Left ventricle myocardium inferior (tissue), 1 donor: ENCODE data around the gene COPS3. TPM values are rescaled to one million over a fixed set of nuclear protein-coding genes. Genes with fewer than 3 reads are reported as not detected.

Experiments
- DNase-seq: peaks from one replicate; pipeline ENCODE4 v3.0.0-alpha.2; 2020
- H3K27ac ChIP-seq: fragments of 200-600 bp; replicated peaks from 2 replicates; pipeline ENCODE4 v1.8.0; 2021
- H3K27me3 ChIP-seq: fragments of 200-600 bp; 2 replicates; pipeline ENCODE4 v1.8.0; 2021; ENCODE audit warnings: low read depth
- H3K36me3 ChIP-seq: fragments of 200-600 bp; 2 replicates; pipeline ENCODE4 v1.8.0; 2021
- H3K4me1 ChIP-seq: fragments of 200-600 bp; 2 replicates; pipeline ENCODE4 v1.8.0; 2021
- H3K4me3 ChIP-seq: fragments of 200-600 bp; 2 replicates; pipeline ENCODE4 v1.8.0; 2021; ENCODE audit warnings: mild to moderate bottlenecking, moderate library complexity
- H3K9me3 ChIP-seq: fragments of 200-600 bp; replicated peaks from 2 replicates; pipeline ENCODE4 v1.8.0; 2021
- CTCF ChIP-seq: fragments of 200-600 bp; IDR thresholded peaks from 2 replicates; pipeline ENCODE4 v1.8.0; 2021; ENCODE audit warnings: antibody characterized with exemption, mild to moderate bottlenecking, borderline replicate concordance
- intact Hi-C: fragments of 100-400 bp; cut with micrococcal nuclease; formaldehyde crosslinking; loops from one replicate; pipeline ENCODE4 v1.11.0; 2022
- total RNA-seq: library from RNA; stranded (reverse); fragmentation: NEBNext Ultra II Directional; extraction: Animal tissue kit (Norgen Biotek cat#: 25700); gene quantifications from one replicate; pipeline ENCODE4 v1.2.1, GENCODE V29; 2021
- donor health status: DM: no; HTN: yes; CAD: no; lungs with severe emphysema.

COPS3 gene
- total RNA-seq, 1 donor from 2014 or later = 74.2 TPM

GRCh38 chr17:17298108-17298507, 17.1 kb upstream of the COPS3 start:
- Histone ChIP-seq H3K9me3 (no peaks in the 10 kb centered on the region), H3K36me3 (no peaks in the 10 kb centered on the region), H3K27me3 (no peaks in the 10 kb centered on the region), H3K4me3 (no peak overlapping the region), H3K4me1 (peaks cover 10% of the 10 kb centered on the region), H3K27ac (no peak overlapping the region)
- intact Hi-C loops = no loop called here
- no peak for DNase-seq
- TF ChIP-seq CTCF = no peak

DNA sequence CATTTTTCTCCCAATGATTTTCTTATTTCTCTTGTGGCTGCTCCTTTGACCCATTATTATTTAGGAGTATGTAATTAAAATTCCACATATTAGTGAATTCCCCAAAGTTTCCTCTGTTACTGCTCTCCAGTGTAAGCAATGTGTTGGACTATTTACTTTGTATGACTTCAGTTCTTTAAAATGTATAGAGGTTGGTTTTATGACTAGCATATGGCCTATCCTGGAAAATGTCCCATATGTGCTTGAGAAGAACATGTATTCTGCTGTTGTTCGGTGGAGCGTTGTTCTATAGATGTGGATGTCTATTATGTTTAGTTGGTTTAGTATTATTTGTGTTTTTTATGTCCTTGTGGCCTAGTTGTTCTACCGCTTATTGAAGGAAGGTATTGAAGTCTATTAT, 16.2 kb upstream of the COPS3 start:
- intact Hi-C loops = no loop called here
- Histone ChIP-seq H3K27me3 (no peaks in the 10 kb centered on the region), H3K36me3 (no peaks in the 10 kb centered on the region), H3K4me3 (no peak overlapping the region), H3K4me1 (peaks cover 10% of the 10 kb centered on the region), H3K9me3 (no peaks in the 10 kb centered on the region), H3K27ac (no peak overlapping the region)
- no peak for DNase-seq
- no peak for TF ChIP-seq CTCF

- no peak for TF ChIP-seq CTCF
- no peaks in the 10 kb centered on the region for H3K27me3 ChIP-seq
- H3K4me3 ChIP-seq = no peak overlapping the region
- H3K9me3 ChIP-seq = no peaks in the 10 kb centered on the region
- H3K4me1 ChIP-seq = no peaks in the 10 kb centered on the region
- DNase-seq = no peak
- no peak overlapping the region for H3K27ac ChIP-seq
- intact Hi-C loops = no loop called here
- H3K36me3 ChIP-seq = no peaks in the 10 kb centered on the region
Measured at GRCh38 chr17:17295141-17295540, 14.1 kb upstream of the COPS3 start.

GRCh38 chr17:17289701-17290100, 8.7 kb upstream of the COPS3 start:
- TF ChIP-seq CTCF = no peak
- Histone ChIP-seq H3K27ac (no peak overlapping the region), H3K4me3 (no peak overlapping the region), H3K4me1 (no peaks in the 10 kb centered on the region), H3K27me3 (no peaks in the 10 kb centered on the region), H3K9me3 (no peaks in the 10 kb centered on the region), H3K36me3 (no peaks in the 10 kb centered on the region)
- intact Hi-C loops = no loop called here
- no peak for DNase-seq

GRCh38 chr17:17289086-17289485, 8.0 kb upstream of the COPS3 start:
- H3K9me3 ChIP-seq = no peaks in the 10 kb centered on the region
- H3K36me3 ChIP-seq = no peaks in the 10 kb centered on the region
- H3K27me3 ChIP-seq = no peaks in the 10 kb centered on the region
- TF ChIP-seq CTCF = no peak
- H3K4me1 ChIP-seq = no peaks in the 10 kb centered on the region
- H3K4me3 ChIP-seq = no peak overlapping the region
- DNase-seq = no peak
- intact Hi-C loops = no loop called here
- no peak overlapping the region for H3K27ac ChIP-seq

GRCh38 chr17:17285951-17286350, 4.9 kb upstream of the COPS3 start:
- no peak overlapping the region for H3K27ac ChIP-seq
- no peak overlapping the region for H3K4me3 ChIP-seq
- no peaks in the 10 kb centered on the region for H3K27me3 ChIP-seq
- peaks cover 8% of the 10 kb centered on the region for H3K4me1 ChIP-seq
- H3K9me3 ChIP-seq = no peaks in the 10 kb centered on the region
- intact Hi-C loops = no loop called here
- no peak for TF ChIP-seq CTCF
- no peak for DNase-seq
- no peaks in the 10 kb centered on the region for H3K36me3 ChIP-seq
